Iris pigment epithelial cell (primary cell): Measurements from ENCODE around the gene FOXF2.
"Not testable (repeated sequence)": the region's sequence is repeated elsewhere in the genome, so short reads cannot be mapped to it uniquely, and the experiment has no call there.

Source experiments
- DNase-seq: peaks from one replicate; pipeline ENCODE4 v3.0.0-alpha.2; 2011; ENCODE audit warnings: low read depth

FOXF2 gene

GRCh38 chr6:1389369-1390132 is at the start of gene FOXF2:
Gene FOXF2, plus strand, starts transcription at chr6:1389576. Its CDS starts 372 bp downstream, at chr6:1389948.
- peak; percentile 54 for DNase-seq

DNA sequence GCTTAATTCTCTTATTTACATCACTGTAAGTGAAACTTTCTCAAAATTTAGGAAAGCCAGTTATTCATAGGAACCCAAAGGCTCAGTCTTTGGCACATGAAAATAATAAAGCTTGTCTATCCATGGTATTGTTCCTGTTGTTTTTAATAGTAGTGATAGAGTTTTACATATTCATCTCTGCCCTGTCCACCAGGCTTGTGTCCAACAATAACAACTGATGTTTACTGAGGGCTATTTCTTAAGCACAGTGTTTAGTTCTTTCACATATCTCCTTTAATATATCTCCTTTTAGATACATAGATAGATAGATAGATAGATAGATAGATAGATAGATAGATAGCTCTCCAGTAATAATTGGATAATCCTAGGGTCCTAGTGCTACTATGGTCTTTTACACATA is 43.3 kb upstream of the FOXF2 start:
- DNase-seq: peak; percentile 63

DNA sequence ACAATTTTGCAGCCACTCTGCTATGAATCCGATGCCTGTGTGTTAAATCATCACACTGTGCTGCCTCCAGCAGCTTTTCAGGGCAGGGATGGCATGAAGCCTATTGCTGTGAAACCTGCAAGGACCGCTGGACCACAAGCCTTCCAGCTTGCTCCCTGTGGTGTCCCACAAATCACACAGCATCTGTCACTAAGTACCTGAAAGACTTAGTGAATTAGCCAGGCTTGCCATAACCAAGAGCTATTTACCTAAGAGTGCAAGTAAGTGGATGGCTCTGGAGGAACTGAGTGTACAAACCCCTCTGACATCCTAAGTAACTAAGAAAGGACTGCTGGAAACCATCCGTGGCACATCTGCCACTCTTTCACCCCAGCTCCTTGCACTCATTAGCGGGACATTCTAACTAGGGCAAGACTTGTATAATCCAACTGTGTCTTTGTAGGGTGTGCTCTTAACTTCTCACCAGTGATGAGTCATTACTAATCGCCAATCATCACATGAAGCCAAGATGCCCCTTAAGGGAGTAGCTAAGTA is 42.8 kb upstream of the FOXF2 start:
- peak; percentile 29 for DNase-seq

DNA sequence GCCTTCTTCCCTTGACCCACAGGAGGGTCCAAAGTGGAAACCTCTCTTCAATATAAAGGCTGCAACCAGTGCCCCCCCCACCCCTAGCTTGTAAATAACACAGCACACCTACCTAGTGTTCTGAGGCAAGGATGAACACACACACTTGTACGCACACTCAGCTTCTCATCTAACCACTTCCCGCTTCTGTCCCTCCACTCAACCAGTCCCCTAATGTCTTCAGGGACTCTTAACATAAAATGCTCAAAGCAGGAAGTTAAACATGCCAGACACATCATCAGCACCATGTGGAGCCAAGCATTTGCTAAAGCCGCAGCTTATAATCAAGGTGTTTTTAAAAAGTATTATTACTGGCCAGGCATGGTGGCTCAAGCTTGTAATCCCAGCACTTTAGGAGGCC is 42.2 kb upstream of the FOXF2 start:
- no peak for DNase-seq

DNA sequence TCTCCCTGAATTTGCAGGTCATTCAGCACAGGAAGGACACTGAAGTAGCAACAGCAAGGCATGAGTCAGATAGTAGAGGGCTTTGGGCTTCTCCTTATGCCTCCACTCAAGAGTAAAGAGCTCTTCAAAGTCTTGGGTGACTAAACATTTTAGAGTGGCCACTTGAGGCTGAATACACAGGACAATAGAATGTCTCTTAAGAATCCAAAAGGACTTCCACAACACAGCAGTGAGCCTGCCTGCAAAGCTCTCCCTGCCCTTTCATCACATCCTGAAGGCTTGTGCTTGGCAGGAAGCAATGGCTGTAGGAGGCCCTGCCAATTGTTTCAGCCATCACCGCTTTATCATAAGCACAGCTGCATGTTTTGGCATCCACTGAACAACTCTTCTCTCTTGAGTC is 40.7 kb upstream of the FOXF2 start:
- peak; percentile 44 for DNase-seq

GRCh38 chr6:1349655-1350054 is 39.7 kb upstream of the FOXF2 start:
- no peak for DNase-seq

GRCh38 chr6:1351381-1352008 is 37.9 kb upstream of the FOXF2 start:
- no peak for DNase-seq

DNA sequence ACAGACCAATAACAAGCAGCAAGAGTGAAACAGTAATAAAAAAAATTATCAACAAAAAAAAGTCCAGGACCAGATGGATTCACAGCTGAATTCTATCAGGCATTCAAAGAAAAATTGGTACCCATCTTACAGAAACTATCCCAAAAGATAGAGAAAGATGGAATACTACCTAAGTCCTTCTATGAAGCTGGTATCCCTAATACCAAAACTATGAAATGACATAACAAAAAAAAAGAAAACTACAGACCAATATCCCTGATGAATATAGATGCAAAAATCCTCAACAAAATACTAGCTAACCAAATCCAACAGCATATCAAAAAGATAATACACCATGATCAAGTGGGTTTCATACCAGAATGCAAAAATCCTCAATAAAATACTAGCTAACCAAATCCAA is 34.3 kb upstream of the FOXF2 start:
- DNase-seq: not testable (repeated sequence)

DNA sequence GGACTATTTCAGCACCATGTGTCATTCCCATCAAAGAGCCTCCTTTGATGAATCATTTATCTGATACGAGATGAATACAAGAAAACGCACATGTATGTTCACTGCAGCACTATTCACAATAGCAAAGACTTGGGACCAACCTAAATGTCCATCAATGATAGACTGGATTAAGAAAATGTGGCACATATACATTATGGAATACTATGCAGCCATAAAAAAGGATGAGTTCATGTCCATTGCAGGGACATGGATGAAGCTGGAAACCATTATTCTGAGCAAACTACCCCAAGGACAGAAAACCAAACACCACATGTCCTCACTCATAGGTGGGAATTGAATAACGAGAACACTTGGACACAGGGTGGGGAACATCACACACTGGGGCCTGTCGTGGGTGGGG is 27.7 kb upstream of the FOXF2 start:
- not testable (repeated sequence) for DNase-seq

GRCh38 chr6:1362643-1363042 is 26.7 kb upstream of the FOXF2 start:
- no peak for DNase-seq

DNA sequence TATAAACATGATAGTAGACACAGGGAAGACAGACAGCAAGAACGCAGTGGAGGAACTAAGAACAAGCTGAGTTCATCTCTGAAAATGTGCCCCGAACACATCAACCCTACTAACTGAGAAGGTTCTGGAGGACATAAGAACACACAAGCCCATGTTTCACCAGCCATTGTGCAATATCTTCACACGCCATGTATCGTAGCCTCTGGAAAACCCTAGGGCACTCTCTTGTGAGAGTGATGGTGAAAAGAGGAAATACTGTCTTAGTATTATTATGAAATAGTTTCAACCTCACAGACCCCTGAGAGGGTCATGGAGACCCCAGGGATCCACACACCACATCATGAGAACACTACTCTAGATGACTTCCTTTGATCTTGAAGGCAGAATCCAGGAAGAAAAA is 26.1 kb upstream of the FOXF2 start:
- DNase-seq: no peak

GRCh38 chr6:1363729-1364572 is 25.4 kb upstream of the FOXF2 start:
- peak; percentile 34 for DNase-seq

GRCh38 chr6:1364791-1365190 is 24.6 kb upstream of the FOXF2 start:
- peak; percentile 11 for DNase-seq

- peak; percentile 7 for DNase-seq
Observed at GRCh38 chr6:1365686-1366085, 23.7 kb upstream of the FOXF2 start.

DNA sequence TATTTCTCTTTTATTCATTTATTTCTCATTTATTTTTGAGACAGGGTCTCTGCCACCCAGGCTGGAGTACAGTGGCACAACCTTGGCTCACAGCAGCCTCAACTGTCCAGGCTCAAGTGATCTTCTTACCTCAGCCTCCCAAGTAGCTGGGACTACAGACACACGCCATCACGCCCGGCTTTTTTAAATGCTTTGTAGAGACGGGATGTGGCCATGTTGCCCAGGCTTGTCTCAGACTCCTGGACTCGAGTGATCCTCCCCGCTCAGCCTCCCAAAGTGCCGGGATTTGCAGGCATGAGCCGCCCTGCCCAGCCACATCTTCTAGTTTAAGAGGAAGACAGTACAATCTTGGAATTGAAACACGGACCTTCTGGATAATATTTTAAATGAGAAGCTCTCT is 21.6 kb upstream of the FOXF2 start:
- no peak for DNase-seq

DNA sequence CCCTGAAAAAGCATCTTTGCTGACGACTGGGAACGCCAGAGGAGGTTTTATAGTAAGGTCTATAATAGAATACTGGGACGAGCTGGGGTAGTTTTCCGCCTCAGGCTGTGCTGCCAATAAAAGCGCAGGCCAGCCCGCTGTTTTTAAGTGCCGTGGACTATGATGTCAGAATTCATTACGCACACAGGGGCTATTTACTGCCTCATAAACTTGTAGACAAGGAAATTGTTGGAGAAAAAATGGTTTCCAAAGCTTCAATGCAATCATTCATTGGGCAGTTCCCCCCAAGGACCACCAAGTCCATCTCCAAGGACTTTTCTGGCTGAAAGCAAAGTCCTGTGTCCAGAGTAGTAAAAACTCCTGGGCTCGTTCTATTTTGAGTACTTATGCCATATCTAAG is 20.4 kb upstream of the FOXF2 start:
- DNase-seq: no peak

GRCh38 chr6:1369695-1370094 is 19.7 kb upstream of the FOXF2 start:
- not testable (repeated sequence) for DNase-seq

GRCh38 chr6:1371933-1372332 is 17.4 kb upstream of the FOXF2 start:
- DNase-seq: no peak

- DNase-seq: no peak
Observed at GRCh38 chr6:1372690-1373089, 16.7 kb upstream of the FOXF2 start.

GRCh38 chr6:1376653-1377052 is 12.7 kb upstream of the FOXF2 start:
- no peak for DNase-seq

- no peak for DNase-seq
Observed at GRCh38 chr6:1377526-1377925, 11.8 kb upstream of the FOXF2 start.
